HepG2 (cell line): Measurements from ENCODE around the gene TMEM198. TPM values are rescaled to one million over a fixed set of nuclear protein-coding genes. Genes with fewer than 3 reads are reported as not detected.

ENCODE experiments used
- GATA4 ChIP-seq: sonication (generic); IDR thresholded peaks from 2 replicates; pipeline ENCODE4 v1.6.1; 2016; ENCODE audit warnings: antibody characterized with exemption, low read depth, borderline replicate concordance
- GATAD2A ChIP-seq: IDR thresholded peaks from 2 replicates; pipeline ENCODE4 v1.6.1; 2016
- MIXL1 ChIP-seq: IDR thresholded peaks from 2 replicates; pipeline ENCODE4 v1.6.1; 2016
- MYNN ChIP-seq: sonication (generic); formaldehyde crosslinking; IDR thresholded peaks from 2 replicates; pipeline ENCODE4 v1.4.0; 2020; ENCODE audit warnings: mild to moderate bottlenecking, low read depth, missing genetic modification reagents
- NFYB ChIP-seq: sonication (generic); formaldehyde crosslinking; IDR thresholded peaks from 2 replicates; pipeline ENCODE4 v1.4.0; 2020; ENCODE audit warnings: missing genetic modification reagents
- RARG ChIP-seq: sonication (generic); formaldehyde crosslinking; IDR thresholded peaks from 2 replicates; pipeline ENCODE4 v1.4.0; 2020; ENCODE audit warnings: low read depth, mild to moderate bottlenecking, missing genetic modification reagents
- REXO4 ChIP-seq: sonication (generic); formaldehyde crosslinking; IDR thresholded peaks from 2 replicates; pipeline ENCODE4 v1.8.0; 2022; ENCODE audit warnings: missing genetic modification reagents, mild to moderate bottlenecking, borderline replicate concordance
- SP140L ChIP-seq: sonication (generic); formaldehyde crosslinking; IDR thresholded peaks from 2 replicates; pipeline ENCODE4 v1.4.0; 2020; ENCODE audit warnings: missing genetic modification reagents, borderline replicate concordance
- WIZ ChIP-seq: sonication (generic); formaldehyde crosslinking; IDR thresholded peaks from 2 replicates; pipeline ENCODE4 v1.5.1; 2020; ENCODE audit warnings: mild to moderate bottlenecking, missing genetic modification reagents
- ZNF10 ChIP-seq: sonication (generic); formaldehyde crosslinking; IDR thresholded peaks from 2 replicates; pipeline ENCODE4 v1.4.0; 2020; ENCODE audit warnings: mild to moderate bottlenecking, low read depth, missing genetic modification reagents, borderline replicate concordance
- ZNF136 ChIP-seq: sonication (generic); formaldehyde crosslinking; IDR thresholded peaks from 2 replicates; pipeline ENCODE4 v1.8.1; 2022; ENCODE audit warnings: low read depth, mild to moderate bottlenecking, moderate library complexity, missing genetic modification reagents
- ZNF180 ChIP-seq: sonication (generic); formaldehyde crosslinking; IDR thresholded peaks from 2 replicates; pipeline ENCODE4 v1.4.0; 2020; ENCODE audit warnings: low read depth, missing genetic modification reagents, borderline replicate concordance
- ZNF205 ChIP-seq: IDR thresholded peaks from 2 replicates; pipeline ENCODE4 v1.6.1; 2018; ENCODE audit warnings: missing biosample characterization, missing genetic modification reagents
- ZNF34 ChIP-seq: sonication (generic); formaldehyde crosslinking; IDR thresholded peaks from 2 replicates; pipeline ENCODE4 v1.4.0; 2020; ENCODE audit warnings: mild to moderate bottlenecking, missing genetic modification reagents, borderline replicate concordance
- ZNF598 ChIP-seq: sonication (generic); formaldehyde crosslinking; IDR thresholded peaks from 2 replicates; pipeline ENCODE4 v1.5.1; 2020; ENCODE audit warnings: mild to moderate bottlenecking, missing genetic modification reagents, borderline replicate concordance
- ZNF746 ChIP-seq: sonication (generic); formaldehyde crosslinking; IDR thresholded peaks from 2 replicates; pipeline ENCODE4 v1.8.0; 2022; ENCODE audit warnings: mild to moderate bottlenecking, missing genetic modification reagents
- ZNF776 ChIP-seq: sonication (generic); formaldehyde crosslinking; IDR thresholded peaks from 2 replicates; pipeline ENCODE4 v1.4.0; 2020; ENCODE audit warnings: mild to moderate bottlenecking, missing genetic modification reagents
- ZNF883 ChIP-seq: sonication (generic); formaldehyde crosslinking; IDR thresholded peaks from 2 replicates; pipeline ENCODE4 v1.5.1; 2020; ENCODE audit warnings: mild to moderate bottlenecking, missing genetic modification reagents; ENCODE audit errors: not compliant biosample characterization
- ZSCAN25 ChIP-seq: sonication (generic); formaldehyde crosslinking; IDR thresholded peaks from 2 replicates; pipeline ENCODE4 v1.8.0; 2022; ENCODE audit warnings: mild to moderate bottlenecking, missing genetic modification reagents
- ZXDC ChIP-seq: sonication (generic); formaldehyde crosslinking; IDR thresholded peaks from 2 replicates; pipeline ENCODE4 v1.5.0; 2020; ENCODE audit warnings: mild to moderate bottlenecking, missing genetic modification reagents
- polyA plus RNA-seq, 8 experiments: library from polyadenylated mRNA; depleted of rRNA in 3 of 8; stranded (reverse) in 7 of 8; unstranded in 1 of 8; fragments of >200 nt; fragmentation: Illumina TruSeq in 4 of 8; extraction: Trizol in 4 of 8; gene quantifications; 2 replicates each; pipeline versions ENCODE4 v1.2.1 to v1.2.3, GENCODE V29; 2011 to 2016; ENCODE audit warnings: low read depth in 4 of 8, missing spikeins in 1 of 8, mixed read lengths in 1 of 8; ENCODE audit not compliant: insufficient read depth in 1 of 8
- total RNA-seq, 5 experiments: library from RNA; depleted of rRNA; stranded (reverse); fragments of >200 nt; fragmentation: Illumina TruSeq; extraction: Trizol; gene quantifications; 2 replicates each; pipeline ENCODE4 v1.2.3, GENCODE V29; 2016; ENCODE audit warnings: low read depth in 1 of 5
- TF ChIP-seq, protein P1 (sequence below): sonication (generic); formaldehyde crosslinking; IDR thresholded peaks from 2 replicates; pipeline ENCODE4 v1.5.0; 2020; ENCODE audit warnings: missing genetic modification reagents
- TF ChIP-seq, protein P2 (sequence below): IDR thresholded peaks from 2 replicates; pipeline ENCODE4 v1.6.1; 2016; ENCODE audit warnings: mild to moderate bottlenecking, missing biosample characterization, missing genetic modification reagents
- TF ChIP-seq, protein P3 (sequence below): sonication (generic); formaldehyde crosslinking; IDR thresholded peaks from 2 replicates; pipeline ENCODE4 v1.8.0; 2022; ENCODE audit warnings: mild to moderate bottlenecking, missing genetic modification reagents, moderate library complexity
- TF ChIP-seq, protein P4 (sequence below): IDR thresholded peaks from 2 replicates; pipeline ENCODE4 v1.6.1; 2018; ENCODE audit warnings: missing genetic modification reagents

TMEM198 gene
- total and polyA plus RNA-seq, 2 of the 13 experiments (the other 11 are each of a cell fraction or from before 2014, with no cell fraction given): 17.3 to 23.5 TPM

DNA sequence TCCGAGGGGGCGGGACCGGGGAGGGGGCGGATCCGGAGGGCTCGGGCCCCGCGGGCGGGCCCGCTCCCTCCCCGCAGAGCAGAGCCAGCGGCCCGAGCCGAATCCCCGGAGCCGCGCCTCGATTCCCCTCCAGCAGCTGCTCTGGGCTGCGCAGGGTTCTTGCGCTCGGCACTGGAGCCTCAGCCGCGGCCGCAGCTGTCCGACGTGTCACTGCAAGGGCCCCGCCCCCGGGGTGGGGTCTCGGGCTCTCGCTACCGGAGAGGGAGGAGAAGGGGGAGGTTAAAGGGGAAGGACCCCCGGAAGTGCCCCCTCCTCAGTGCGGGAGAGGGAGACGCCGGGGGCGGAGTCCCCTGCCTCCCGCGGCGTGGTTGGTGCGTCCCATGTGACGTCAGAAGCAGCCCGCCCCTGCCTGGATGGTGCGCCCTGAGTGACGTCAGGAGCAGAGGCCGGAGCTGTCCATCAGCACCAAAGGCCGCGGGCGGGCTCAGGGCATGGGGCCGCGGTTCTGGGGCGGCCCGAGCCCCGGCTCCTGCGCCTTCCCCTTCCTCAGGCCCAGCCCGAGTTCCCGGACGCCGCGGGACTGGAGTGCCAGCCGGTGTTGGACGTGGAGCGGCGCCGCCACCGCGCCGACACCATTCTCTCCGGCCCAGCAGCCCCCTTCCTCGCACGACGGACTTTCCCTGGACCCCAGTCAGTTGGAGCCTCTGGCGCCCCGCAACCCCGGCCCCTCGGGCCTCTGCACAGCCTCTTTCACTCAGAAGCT, at the start of gene TMEM198, which contains the start of gene CHPF (continued):
- TF ChIP-seq, protein P1, sequence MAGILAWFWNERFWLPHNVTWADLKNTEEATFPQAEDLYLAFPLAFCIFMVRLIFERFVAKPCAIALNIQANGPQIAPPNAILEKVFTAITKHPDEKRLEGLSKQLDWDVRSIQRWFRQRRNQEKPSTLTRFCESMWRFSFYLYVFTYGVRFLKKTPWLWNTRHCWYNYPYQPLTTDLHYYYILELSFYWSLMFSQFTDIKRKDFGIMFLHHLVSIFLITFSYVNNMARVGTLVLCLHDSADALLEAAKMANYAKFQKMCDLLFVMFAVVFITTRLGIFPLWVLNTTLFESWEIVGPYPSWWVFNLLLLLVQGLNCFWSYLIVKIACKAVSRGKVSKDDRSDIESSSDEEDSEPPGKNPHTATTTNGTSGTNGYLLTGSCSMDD (CRISPR knock-in tag): peak; percentile 86
- TF ChIP-seq SP140L (CRISPR knock-in tag) (no peak), ZNF883 (peak; percentile 96), ZNF136 (peak; percentile 97), GATA4 (peak; percentile 48; the same call in 1 of the 2 replicates), ZXDC (peak; percentile 83), REXO4 (CRISPR knock-in tag) (peak; percentile 40; the same call in 1 of the 2 replicates), ZNF180 (CRISPR knock-in tag) (peak; percentile 87; the same call in 1 of the 2 replicates), RARG (CRISPR knock-in tag) (no peak), ZNF746 (CRISPR knock-in tag) (peak; percentile 42; the same call in 1 of the 2 replicates), MYNN (CRISPR knock-in tag) (0 out of 2 replicates have a peak, but pooled peaks have one; percentile 89), MIXL1 (CRISPR knock-in tag) (no peak), ZSCAN25 (CRISPR knock-in tag) (peak; percentile 63), ZNF598 (CRISPR knock-in tag) (peak; percentile 86), ZNF34 (CRISPR knock-in tag) (no peak), ZNF205 (CRISPR knock-in tag) (0 out of 2 replicates have a peak, but pooled peaks have one; percentile 77), GATAD2A (CRISPR knock-in tag) (peak; percentile 76), ZNF776 (CRISPR knock-in tag) (peak; percentile 82; the same call in 1 of the 2 replicates), WIZ (CRISPR knock-in tag) (peak; percentile 95; the same call in 1 of the 2 replicates), ZNF10 (CRISPR knock-in tag) (no peak), NFYB (peak; percentile 82)
- TF ChIP-seq, protein P2, sequence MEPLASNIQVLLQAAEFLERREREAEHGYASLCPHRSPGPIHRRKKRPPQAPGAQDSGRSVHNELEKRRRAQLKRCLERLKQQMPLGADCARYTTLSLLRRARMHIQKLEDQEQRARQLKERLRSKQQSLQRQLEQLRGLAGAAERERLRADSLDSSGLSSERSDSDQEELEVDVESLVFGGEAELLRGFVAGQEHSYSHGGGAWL: 0 out of 2 replicates have a peak, but pooled peaks have one; percentile 44
- TF ChIP-seq, protein P3, sequence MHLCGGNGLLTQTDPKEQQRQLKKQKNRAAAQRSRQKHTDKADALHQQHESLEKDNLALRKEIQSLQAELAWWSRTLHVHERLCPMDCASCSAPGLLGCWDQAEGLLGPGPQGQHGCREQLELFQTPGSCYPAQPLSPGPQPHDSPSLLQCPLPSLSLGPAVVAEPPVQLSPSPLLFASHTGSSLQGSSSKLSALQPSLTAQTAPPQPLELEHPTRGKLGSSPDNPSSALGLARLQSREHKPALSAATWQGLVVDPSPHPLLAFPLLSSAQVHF (CRISPR knock-in tag): 0 out of 2 replicates have a peak, but pooled peaks have one; percentile 24
- TF ChIP-seq, protein P4, sequence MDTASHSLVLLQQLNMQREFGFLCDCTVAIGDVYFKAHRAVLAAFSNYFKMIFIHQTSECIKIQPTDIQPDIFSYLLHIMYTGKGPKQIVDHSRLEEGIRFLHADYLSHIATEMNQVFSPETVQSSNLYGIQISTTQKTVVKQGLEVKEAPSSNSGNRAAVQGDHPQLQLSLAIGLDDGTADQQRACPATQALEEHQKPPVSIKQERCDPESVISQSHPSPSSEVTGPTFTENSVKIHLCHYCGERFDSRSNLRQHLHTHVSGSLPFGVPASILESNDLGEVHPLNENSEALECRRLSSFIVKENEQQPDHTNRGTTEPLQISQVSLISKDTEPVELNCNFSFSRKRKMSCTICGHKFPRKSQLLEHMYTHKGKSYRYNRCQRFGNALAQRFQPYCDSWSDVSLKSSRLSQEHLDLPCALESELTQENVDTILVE: peak; percentile 88
